Stimulated activated CD4-positive, alpha-beta T cell treated with anti-CD3 and anti-CD28 coated beads, TNF-alpha, amount 100 ng/mL, for 1 hour (primary cell): ENCODE measurements around the gene CRYBG1.
"Not testable (repeated sequence)": the region's sequence is repeated elsewhere in the genome, so short reads cannot be mapped to it uniquely, and the experiment has no call there.

Experiments
- DNase-seq, 3 donors: peaks; one replicate each; pipeline ENCODE4 v3.0.0-alpha.2; 2020; ENCODE audit warnings: low read depth in 3 of 3, low spot score in 1 of 3

Gene CRYBG1

DNA sequence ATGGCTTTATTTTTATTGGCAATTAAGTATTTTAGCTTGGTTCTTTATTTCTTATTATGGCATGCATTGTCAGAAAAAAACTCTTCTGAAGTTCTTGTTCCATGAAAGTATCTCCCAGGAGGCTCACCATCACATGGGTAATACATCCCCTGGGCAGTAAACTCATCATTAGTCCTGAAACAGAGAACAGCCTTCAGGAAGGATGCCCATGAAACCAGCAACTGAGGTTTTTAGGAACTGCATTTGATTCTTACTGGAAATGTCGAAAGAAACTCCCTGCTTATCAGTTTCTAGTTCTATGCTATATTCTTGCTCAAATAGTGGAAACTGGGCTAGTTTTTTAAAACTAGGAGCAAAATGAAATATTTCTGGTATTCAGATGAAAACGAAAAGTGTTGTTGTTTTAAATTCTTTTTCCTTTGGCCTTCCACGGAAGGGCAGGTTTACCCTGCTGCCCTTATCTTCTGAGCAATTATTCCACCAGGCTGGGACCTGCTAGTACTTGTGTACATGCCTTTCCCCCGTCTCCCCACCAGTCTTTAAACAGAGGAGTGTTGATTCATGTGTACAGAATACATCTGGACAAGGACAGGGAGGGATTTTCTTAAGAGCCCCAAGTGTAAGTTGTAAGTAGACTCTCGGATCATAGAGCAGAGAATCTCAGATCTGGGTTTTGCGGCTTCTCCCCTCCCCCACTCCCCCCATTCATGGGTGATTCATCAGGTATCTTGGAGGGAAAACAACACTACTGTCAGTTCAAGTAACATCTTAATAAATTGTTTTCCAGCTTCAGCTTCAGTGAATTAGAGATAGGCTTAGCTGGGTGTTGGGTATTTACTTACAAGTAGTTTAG is 187.3 kb downstream of the CRYBG1 start:
- no peak for DNase-seq

DNA sequence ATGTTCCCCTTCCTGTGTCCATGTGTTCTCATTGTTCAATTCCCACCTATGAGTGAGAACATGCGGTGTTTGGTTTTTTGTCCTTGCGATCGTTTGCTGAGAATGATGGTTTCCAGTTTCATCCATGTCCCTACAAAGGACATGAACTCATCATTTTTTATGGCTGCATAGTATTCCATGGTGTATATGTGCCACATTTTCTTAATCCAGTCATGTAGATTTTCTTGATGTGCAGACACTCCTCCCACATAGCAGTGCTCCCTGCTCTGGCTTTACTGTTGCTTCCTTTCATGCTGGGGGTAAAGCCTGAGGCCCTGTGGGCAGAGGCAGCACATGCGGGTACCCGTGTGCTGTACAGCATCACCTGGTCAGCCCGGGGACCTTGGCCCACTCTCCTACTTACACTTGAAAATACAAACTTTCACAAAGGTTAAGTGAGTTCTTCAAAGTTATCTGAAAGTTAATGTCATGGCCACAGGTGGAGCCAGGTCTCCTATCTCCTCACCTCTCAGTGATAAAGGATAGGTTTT is 188.5 kb downstream of the CRYBG1 start:
- DNase-seq: not testable (repeated sequence)

DNA sequence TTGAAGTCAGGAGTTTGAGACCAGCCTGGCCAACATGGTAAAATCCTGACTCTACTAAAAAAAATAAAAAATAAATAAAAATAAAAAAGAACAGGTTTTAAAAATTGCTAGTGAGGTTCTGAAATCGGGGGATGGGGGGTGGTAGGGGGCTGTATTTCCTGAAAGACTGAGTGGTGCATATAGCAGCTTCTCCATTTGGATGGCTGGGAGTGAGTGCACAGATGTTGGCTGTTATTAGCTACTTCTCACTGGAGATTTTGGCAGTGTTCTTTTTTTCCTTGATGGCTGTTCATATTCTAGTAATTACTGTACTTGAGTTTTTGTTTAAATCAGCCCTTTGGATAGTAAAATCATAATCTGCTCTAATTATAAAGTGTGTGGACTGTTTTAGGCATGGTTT is 189.0 kb downstream of the CRYBG1 start:
- no peak for DNase-seq

DNA sequence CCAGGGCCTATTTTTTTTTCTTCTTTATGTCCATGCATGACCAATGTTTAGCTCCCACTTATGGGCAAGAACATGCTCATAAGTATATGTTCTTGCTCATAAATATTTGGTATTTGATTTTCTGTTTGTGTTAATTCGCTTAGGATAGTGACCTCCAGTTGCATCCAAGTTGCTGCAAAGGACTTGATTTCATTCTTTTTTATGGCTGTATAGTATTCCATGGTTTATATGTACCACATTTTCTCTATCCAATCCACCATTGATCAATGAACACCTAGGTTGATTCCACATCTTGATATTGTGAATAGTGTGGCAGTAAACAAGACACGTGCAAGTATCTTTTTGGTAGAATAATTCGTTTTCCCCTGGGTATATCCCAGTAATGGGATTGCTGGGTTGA is 190.6 kb downstream of the CRYBG1 start:
- no peak for DNase-seq

DNA sequence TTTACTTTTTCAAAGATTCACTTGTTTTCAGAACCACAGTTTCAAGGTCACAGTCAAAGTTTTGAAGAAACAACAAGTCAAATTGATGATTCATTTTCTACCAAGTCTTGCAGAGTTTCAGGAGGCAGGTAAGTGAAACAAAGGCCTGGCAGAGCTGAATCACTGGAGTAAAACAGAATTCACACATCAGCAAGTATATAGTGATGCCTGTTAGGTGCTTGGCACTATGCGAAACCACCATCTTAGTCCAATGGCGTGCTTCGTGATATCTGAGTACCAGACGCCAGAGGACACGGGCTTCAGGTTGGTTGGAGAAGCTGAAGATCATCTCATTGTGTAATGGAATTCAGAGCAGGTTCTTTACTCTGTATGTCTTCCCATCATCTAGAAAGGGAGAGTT is 192.9 kb downstream of the CRYBG1 start:
- DNase-seq: no peak

DNA sequence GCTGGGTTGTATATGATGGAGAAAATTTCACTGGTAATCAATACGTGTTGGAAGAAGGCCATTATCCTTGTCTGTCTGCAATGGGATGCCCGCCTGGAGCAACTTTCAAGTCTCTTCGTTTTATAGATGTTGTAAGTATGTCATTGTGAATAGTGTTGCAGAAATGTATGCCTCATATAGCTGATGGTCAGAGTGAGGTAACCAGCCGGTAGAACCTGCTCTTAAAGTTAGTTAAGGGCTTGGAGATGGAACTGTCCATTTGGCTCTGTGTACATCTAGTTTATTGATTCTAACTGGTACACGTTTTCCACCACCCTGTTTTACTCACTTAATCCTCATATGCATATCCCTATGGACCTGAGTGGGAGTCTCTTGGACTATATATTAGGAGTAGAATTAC is 195.2 kb downstream of the CRYBG1 start:
- DNase-seq: no peak

DNA sequence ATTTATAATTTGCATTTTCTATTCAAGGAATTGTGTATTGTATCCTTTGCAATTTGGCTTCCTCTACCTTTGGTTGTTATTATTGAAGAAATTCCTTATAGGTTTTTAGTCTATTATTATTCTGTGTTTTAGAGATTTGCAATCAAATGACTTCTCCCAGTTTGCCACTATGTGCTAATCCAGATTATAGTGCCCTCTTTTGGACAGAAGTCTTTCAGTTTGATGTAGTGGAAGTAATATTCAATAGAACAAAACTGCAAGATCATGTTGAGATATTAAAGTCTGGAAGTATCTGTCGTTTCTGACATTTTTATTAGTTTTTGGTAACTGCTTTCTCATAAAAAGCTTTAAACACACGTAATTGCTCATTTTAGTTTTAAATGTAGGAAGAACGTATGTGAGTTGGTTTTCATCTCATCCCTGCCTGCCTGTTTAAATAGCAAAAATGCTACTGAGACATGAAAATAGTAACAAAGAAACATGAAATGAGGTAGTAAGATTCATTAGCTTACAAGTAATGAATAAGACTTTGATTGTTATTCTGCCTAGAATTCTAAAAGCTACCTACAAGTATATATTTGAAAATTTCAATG is 195.9 kb downstream of the CRYBG1 start:
- no peak for DNase-seq

DNA sequence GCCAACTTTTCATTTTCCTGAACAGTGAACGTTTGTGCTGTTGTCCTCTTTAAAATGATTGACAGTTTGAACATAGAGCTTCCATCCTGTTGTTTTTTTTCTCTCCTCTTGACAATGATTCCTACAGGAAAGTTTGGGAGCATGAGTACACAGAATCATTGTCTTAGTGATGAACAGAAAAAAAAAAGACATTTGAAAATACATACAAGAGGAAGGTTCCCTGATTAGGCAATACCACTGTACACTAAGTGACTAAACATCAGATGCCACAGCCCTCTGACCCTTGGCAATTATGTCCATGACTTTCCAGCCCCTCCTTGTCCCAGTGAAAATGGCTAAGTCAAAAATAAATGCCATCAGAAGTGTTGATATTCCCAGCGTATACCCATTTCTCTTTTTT is 197.3 kb downstream of the CRYBG1 start:
- DNase-seq: no peak

DNA sequence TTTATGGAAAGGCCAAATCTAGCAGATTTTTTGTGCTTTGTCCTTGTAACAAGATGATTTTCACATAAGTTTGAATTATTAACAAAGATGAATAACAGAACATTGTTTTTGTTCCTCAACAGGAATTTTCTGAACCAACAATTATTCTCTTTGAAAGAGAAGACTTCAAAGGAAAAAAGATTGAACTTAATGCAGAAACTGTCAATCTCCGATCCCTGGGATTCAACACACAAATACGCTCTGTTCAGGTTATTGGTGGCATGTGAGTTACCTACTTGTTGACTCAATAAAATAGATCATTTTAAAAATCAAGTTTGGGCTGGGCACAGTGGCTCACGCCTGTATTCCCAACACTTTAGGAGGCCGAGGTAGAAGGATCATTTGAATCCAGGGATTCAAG is 197.8 kb downstream of the CRYBG1 start:
- no peak for DNase-seq

DNA sequence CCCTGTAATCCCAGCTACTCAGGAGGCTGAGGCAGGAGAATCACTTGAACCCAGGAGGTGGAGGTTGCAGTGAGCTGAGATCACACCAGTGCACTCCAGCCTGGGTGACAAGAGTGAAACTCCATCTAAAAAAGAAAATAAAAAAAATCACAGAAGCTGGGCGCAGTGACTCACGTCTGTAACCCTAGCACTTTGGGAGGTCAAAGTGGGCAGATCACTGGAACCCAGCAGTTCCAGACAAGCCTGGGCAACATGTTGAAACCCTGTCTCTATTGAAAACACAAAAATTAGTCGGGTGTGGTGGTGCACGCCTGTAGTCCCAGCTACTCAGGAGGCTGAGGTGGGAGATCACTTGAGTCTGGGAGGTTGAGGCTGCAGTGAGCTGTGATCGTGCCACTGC is 199.1 kb downstream of the CRYBG1 start:
- not testable (repeated sequence) for DNase-seq

DNA sequence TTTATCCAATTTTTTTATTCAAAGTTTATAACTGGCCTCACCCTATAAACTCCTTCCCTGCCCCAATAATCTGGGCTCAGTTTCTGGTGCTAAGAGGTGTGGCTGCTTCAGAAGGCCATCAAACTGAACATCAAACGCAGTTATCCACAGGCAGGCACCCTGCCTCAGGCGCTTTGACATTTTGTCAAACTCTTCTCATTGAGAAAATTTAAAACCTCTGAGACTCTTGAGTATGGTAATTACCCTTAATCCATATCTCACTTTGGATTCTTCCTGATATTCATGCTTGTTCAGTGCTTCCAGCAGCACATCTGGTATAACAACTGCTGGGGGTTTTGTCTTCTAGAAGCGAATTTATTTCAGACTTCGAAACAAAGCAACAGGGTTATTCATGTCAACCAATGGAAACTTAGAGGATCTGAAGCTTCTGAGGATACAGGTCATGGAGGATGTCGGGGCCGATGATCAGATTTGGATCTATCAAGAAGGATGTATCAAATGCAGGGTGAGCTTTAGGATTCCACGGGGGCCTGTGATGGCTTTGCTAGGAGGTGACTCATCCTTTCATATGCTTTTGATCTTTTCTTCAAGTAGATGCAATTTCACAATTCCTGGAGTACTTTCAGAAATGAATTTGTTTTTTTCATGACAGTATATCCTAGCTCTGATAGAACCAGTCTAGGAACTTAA is 200.6 kb downstream of the CRYBG1 start:
- DNase-seq: no peak

DNA sequence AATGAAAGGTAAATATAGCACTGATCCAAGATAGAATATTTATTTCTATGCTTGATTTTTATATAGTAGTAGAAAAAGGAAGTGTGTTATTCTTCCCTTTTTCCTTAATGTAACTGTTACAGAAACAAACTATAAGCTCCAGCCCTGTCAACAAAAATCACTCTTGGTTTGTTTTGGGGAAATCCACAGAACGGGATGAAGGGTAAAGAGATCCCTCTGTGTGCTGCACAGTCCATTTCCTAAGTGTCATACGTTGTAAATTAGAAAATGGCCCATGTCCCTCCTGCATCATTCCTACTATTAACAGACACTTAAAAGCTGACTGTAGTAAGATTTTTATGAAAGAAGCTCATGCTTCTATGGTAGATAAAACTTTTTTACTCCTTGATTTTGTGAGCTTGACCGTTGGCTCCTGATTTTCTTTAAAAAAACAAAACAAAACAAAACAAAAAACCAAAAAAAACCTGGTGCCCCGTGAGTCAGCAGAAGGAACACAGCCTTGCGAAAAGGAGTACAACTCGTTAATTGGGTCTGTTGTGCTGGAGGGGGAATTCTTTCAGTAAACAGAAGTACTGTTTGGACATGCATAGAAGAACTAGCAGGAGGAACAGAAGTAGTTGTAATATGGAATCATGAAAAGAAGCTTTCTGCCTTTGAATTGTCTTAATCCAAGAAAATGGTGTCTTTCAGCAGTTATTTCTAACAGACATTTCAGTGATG is 201.3 kb downstream of the CRYBG1 start:
- no peak for DNase-seq

DNA sequence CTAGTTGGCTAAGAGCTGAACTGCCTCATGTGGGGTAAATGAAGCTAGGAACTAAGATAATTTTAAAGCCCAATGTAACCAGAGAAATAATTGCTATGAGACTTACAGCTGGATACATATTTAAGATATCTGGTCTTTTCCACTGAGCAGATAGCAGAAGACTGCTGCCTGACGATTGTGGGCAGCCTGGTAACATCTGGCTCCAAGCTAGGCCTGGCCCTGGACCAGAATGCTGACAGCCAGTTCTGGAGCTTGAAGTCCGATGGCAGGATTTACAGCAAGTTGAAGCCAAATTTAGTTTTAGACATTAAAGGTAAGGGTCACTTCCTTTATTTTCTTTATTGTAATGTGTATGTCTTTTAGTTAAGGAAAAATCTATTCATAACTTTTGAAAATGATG is 203.1 kb downstream of the CRYBG1 start:
- DNase-seq: no peak

DNA sequence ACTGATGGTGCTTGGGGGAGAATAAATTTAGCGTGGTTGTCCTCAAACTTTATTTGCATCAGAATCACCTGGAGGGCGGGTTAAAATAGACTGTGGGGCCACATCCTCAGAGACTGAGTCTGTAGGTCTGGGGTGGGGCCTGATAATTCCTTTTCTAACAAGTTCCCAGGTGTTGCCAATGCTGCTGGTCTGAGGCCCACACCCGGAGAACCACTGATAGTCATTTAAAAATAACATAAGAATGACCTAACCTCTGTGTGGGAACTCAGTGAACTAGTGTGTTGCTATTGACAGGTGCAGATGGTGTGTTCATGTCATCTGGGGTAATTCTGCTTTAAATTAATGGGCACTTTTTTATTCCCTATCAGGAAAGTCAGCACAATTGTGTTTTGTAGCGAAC is 204.0 kb downstream of the CRYBG1 start:
- DNase-seq: no peak

DNA sequence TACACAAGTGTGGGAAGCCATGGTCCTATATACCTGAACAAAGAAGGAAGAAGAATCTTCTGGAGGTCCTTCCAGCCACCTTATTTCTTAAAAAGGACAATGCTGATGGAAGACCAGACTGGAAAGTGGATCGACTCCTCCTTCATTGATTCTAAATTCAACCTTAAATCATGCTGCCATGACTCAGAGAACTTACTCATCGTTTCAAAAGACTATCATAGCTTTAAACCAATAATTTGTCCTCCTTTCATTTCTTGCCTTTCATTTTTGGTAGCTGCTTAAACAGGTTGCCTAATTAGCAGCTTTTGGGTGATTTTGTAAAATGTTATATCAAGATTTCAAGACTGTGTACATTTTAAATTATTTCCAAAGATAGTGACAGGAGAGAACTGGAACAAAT is 208.0 kb downstream of the CRYBG1 start:
- no peak for DNase-seq

DNA sequence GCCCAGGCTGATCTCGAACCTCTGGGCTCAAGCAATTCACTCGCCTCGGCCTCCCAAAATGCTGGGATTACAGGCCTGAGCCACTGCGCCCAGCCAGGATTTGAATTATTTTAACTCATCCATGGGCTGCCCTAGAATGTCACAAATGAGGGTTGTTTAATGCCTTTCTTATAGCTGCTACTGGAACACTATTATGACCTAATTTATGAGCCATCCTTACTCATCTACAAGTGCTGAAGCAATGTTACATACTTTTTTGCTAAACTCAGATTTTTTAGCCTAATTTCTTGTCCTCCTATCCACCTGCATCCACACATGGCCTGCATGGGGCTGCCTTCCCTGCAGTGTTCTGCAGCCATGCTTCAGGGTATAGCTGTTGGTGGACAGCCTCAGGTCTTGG is 208.9 kb downstream of the CRYBG1 start:
- no peak for DNase-seq

DNA sequence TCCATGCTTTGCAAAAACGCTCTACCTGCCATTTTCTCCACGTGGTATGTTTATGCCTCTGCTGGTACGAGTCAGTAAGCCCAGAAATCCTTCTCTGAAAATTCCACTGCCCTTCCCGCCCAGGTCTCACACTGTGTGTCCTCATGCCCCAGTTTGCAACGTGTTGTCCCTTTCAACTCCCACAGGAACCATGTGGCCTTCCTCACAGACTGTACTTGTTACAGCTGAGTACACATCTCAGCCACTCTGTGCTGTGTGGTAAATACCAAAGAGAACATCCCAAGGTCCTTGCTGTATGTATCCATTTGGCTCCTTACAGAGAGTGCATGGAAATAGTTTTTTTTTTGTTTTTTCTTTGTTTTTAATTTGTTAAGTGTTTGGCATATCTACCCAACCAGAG is 211.9 kb downstream of the CRYBG1 start:
- DNase-seq: no peak

DNA sequence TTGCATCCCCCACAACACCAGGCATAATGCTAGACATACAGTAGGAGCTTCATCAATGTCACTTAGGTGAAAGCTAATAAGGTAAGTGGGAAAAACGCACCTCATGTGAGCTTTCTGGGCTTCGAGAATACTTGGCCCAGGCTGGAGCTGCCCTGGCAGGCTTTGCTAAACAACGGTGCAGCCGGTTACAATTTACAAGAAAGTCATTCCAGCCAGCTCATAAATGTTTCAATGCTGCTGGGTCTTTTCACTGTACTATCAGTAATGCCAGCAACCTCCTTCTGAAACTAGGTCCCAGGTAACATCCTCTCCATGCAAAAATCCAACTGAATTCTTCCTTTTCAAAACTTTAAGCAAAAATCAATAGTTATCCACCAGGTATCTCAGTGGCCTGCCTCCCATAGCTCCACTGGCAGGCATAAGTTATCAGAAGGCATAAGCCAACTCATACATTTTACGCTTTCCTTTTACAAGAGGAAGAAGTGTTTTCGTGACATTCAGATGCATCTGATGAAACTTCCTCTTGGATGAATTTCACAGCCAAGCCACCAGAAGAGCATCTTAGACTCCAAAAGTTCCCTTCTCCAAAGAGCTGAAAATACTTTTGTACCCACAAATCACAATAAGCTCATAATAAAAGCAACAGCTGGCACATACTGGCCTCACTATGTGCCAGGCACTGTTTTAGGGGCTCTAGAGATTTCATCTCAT is 212.5 kb downstream of the CRYBG1 start:
- DNase-seq: no peak

DNA sequence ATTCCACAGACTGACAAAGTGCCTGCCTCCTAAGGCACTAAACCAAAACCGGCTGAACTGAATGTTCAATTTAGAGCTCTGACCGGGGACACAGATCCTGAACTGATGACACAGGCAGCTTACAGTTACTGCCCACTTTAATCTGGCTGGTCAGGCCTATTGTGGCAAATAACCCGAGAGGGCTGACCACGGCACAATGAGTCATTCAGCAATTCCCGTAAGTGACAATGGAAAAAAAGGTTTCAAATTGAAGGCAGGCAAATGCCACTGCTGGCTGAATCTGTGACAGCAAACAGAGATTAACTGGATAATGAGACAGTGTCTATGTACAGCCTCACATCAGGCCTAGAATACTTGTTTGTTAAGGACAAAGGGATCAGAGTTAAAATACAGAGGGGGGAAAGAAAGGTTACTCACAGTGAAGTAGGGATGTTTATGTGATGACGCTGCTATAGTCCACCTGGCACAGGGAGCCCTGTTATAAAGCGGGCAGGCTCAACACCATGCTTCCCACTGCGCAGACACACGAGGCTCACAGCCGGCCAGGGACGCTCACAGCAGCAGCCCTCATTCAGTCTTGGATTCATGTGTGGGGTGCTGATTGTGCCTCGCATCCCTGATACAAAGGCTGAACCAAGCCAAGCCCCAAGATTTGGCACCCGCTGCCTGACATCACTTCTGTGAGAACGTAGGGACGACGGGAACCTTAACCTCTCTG is 214.4 kb downstream of the CRYBG1 start:
- no peak for DNase-seq

DNA sequence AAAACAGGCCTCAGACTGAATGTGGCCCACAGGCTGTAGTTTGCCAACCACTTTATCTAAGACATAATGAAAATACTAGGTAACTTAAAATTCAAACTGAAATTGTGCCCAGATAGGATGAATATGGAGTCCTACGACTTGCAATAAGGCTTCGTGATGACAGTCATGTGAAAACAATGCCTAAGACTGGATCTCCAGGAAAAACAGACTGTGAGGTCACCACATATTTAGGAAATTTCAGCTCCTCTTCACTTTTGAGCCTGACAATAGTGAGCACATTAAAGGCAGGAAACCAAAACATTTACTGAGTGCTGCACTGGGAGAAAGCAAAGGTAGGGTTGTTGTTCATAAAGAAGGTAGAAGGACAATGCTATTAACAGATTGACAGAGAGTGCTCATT is 218.8 kb downstream of the CRYBG1 start:
- DNase-seq: no peak
